ENCODE data around the gene SAPCD1. TPM values are rescaled to one million over a fixed set of nuclear protein-coding genes. Genes with fewer than 3 reads are reported as not detected.
"Not testable (repeated sequence)": the region's sequence is repeated elsewhere in the genome, so short reads cannot be mapped to it uniquely, and the experiment has no call there.

SAPCD1 gene
- total and polyA plus RNA-seq, 4 donors, result 1.3 to 6.3 (median 3.1) TPM

- H3K4me3 ChIP-seq, result peak within 1 kb of the TSS; percentile 55
- peaks cover 0 to 3% (median 0%) of the 10 kb centered on the region in 4 donors for H3K36me3 ChIP-seq (ENCODE audit: control insufficient read depth in 4 of 4, insufficient read depth in 4 of 4, low read length in 4 of 4)
- H3K9ac ChIP-seq (ENCODE audit: insufficient read depth in 1 of 2, low read length in 2 of 2), result peak within 1 kb of the TSS; percentile 92 to 95
- DNase-seq (peak; percentile 99), ATAC-seq (ENCODE audit: insufficient read depth, low FRiP score) (peak; percentile 97)
- WGBS, 2 donors, result 0% methylated on average over 43 to 51 of the region's 51 CpGs
- H3K27ac ChIP-seq (ENCODE audit: low read depth in 1 of 2, low read length in 1 of 2), result peak within 1 kb of the TSS; percentile 81 to 91
- no peaks in the 10 kb centered on the region for H3K9me3 ChIP-seq (ENCODE audit: control insufficient read depth in 4 of 4, insufficient read depth in 3 of 4, low read length in 3 of 4)
- peaks cover 4 to 14% (median 5%) of the 10 kb centered on the region in 5 donors for H3K4me1 ChIP-seq (ENCODE audit: control insufficient read depth in 5 of 5, insufficient read depth in 5 of 5, low read length in 5 of 5)
- H3K27me3 ChIP-seq (ENCODE audit: control insufficient read depth in 3 of 3, insufficient read depth in 3 of 3, low read length in 2 of 3), result no peaks in the 10 kb centered on the region
- TF ChIP-seq, protein P1, sequence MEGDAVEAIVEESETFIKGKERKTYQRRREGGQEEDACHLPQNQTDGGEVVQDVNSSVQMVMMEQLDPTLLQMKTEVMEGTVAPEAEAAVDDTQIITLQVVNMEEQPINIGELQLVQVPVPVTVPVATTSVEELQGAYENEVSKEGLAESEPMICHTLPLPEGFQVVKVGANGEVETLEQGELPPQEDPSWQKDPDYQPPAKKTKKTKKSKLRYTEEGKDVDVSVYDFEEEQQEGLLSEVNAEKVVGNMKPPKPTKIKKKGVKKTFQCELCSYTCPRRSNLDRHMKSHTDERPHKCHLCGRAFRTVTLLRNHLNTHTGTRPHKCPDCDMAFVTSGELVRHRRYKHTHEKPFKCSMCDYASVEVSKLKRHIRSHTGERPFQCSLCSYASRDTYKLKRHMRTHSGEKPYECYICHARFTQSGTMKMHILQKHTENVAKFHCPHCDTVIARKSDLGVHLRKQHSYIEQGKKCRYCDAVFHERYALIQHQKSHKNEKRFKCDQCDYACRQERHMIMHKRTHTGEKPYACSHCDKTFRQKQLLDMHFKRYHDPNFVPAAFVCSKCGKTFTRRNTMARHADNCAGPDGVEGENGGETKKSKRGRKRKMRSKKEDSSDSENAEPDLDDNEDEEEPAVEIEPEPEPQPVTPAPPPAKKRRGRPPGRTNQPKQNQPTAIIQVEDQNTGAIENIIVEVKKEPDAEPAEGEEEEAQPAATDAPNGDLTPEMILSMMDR (IDR thresholded peaks at IDR 0.05; ENCODE audit: control extremely low read depth, extremely low read depth), result no peak
Observed at GRCh38 chr6:31806470-31807272, 44.2 kb downstream of the SAPCD1 start, which contains the start of gene LSM2. TSS of gene LSM2 (minus strand) at chr6:31806966. CDS start at chr6:31806757, 209 bp downstream.

GRCh38 chr6:31808599-31808998 lies 46.1 kb downstream of the SAPCD1 start:
- not testable (repeated sequence) for H3K36me3 ChIP-seq (ENCODE audit: control insufficient read depth in 4 of 4, insufficient read depth in 4 of 4, low read length in 4 of 4); H3K4me3 ChIP-seq; H3K27me3 ChIP-seq (ENCODE audit: control insufficient read depth in 3 of 3, insufficient read depth in 3 of 3, low read length in 2 of 3); DNase-seq; H3K9me3 ChIP-seq (ENCODE audit: control insufficient read depth in 4 of 4, insufficient read depth in 3 of 4, low read length in 3 of 4); H3K27ac ChIP-seq (ENCODE audit: low read depth in 1 of 2, low read length in 1 of 2); ATAC-seq (ENCODE audit: insufficient read depth, low FRiP score); H3K9ac ChIP-seq (ENCODE audit: insufficient read depth in 1 of 2, low read length in 2 of 2)
- 91 to 93% methylated on average over 10 of the region's 10 CpGs for WGBS, 2 donors
- H3K4me1 ChIP-seq (ENCODE audit: control insufficient read depth in 5 of 5, insufficient read depth in 5 of 5, low read length in 5 of 5), result peaks cover 4 to 15% (median 8%) of the 10 kb centered on the region in 5 donors

DNA sequence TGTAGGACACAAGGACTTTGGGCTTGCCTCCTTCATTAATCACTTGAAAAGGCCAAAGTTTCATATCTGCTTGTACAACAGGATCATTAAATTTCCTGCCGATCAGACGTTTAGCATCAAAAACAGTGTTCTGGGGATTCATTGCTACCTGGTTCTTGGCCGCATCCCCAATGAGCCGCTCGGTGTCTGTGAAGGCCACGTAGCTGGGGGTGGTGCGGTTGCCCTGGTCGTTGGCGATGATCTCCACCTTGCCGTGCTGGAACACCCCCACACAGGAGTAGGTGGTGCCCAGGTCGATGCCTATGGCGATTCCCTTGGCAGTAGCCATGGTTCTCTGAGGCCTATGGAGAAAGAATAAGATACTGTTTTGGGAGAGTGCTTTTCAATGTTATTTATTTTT lies 49.2 kb downstream of the SAPCD1 start:
- Histone ChIP-seq H3K27ac (ENCODE audit: low read depth in 1 of 2, low read length in 1 of 2) (no peak overlapping the region), H3K9me3 (ENCODE audit: control insufficient read depth in 4 of 4, insufficient read depth in 3 of 4, low read length in 3 of 4) (no peaks in the 10 kb centered on the region), H3K4me1 (ENCODE audit: control insufficient read depth in 5 of 5, insufficient read depth in 5 of 5, low read length in 5 of 5) (peaks cover 1 to 11% (median 5%) of the 10 kb centered on the region in 5 donors), H3K9ac (ENCODE audit: insufficient read depth in 1 of 2, low read length in 2 of 2) (no peak overlapping the region), H3K36me3 (ENCODE audit: control insufficient read depth in 4 of 4, insufficient read depth in 4 of 4, low read length in 4 of 4) (no peaks in the 10 kb centered on the region), H3K4me3 (no peak overlapping the region), H3K27me3 (ENCODE audit: control insufficient read depth in 3 of 3, insufficient read depth in 3 of 3, low read length in 2 of 3) (no peaks in the 10 kb centered on the region)
- TF ChIP-seq, protein P1 (IDR thresholded peaks at IDR 0.05; ENCODE audit: control extremely low read depth, extremely low read depth), result no peak
- DNase-seq, result no peak
- WGBS, 2 donors, result 95 to 96% methylated on average over 12 of the region's 12 CpGs
- no peak for ATAC-seq (ENCODE audit: insufficient read depth, low FRiP score)

- no peak for DNase-seq
- Histone ChIP-seq H3K9me3 (ENCODE audit: control insufficient read depth in 4 of 4, insufficient read depth in 3 of 4, low read length in 3 of 4) (no peaks in the 10 kb centered on the region), H3K27ac (ENCODE audit: low read depth in 1 of 2, low read length in 1 of 2) (peak overlapping the region; percentile 84 to 94), H3K4me3 (no peak overlapping the region), H3K27me3 (ENCODE audit: control insufficient read depth in 3 of 3, insufficient read depth in 3 of 3, low read length in 2 of 3) (no peaks in the 10 kb centered on the region), H3K36me3 (ENCODE audit: control insufficient read depth in 4 of 4, insufficient read depth in 4 of 4, low read length in 4 of 4) (no peaks in the 10 kb centered on the region), H3K9ac (ENCODE audit: insufficient read depth in 1 of 2, low read length in 2 of 2) (peak overlapping the region in 1 of 2 donors; percentile 75), H3K4me1 (ENCODE audit: control insufficient read depth in 5 of 5, insufficient read depth in 5 of 5, low read length in 5 of 5) (peaks cover 0 to 11% (median 4%) of the 10 kb centered on the region in 5 donors)
- TF ChIP-seq, protein P1 (IDR thresholded peaks at IDR 0.05; ENCODE audit: control extremely low read depth, extremely low read depth), result no peak
- ATAC-seq (ENCODE audit: insufficient read depth, low FRiP score), result no peak
- WGBS, 2 donors, result 97 to 99% methylated on average over 7 of the region's 7 CpGs
Observed at GRCh38 chr6:31813465-31813849, 51.0 kb downstream of the SAPCD1 start.

All from lung (tissue), 12 donors.